Loucy (cell line): Measurements from ENCODE around the gene UFC1.

ENCODE experiments used
- H2AFZ ChIP-seq: fragments of 200-600 bp; sonication (generic); 2 replicates; pipeline ENCODE4 v1.6.0; 2016; ENCODE audit warnings: antibody characterized with exemption, mild to moderate bottlenecking, low read length, moderate library complexity
- H3F3A ChIP-seq: fragments of 200-600 bp; 2 replicates; pipeline ENCODE4 v1.6.0; 2016; ENCODE audit warnings: antibody characterized with exemption, low read depth, mild to moderate bottlenecking
- H3K27me3 ChIP-seq: fragments of 200-600 bp; sonication (generic); 2 replicates; pipeline ENCODE4 v1.6.1; 2014; ENCODE audit warnings: low read length, mild to moderate bottlenecking; ENCODE audit not compliant: insufficient read depth, poor library complexity, severe bottlenecking
- H3K36me3 ChIP-seq: fragments of 200-600 bp; sonication (generic); 2 replicates; pipeline ENCODE4 v1.6.1; 2016; ENCODE audit warnings: low read length; ENCODE audit not compliant: insufficient read depth
- H3K4me1 ChIP-seq: fragments of 200-600 bp; sonication (generic); 2 replicates; pipeline ENCODE4 v1.5.1; 2014; ENCODE audit warnings: low read length, mild to moderate bottlenecking; ENCODE audit not compliant: insufficient read depth, poor library complexity, severe bottlenecking
- H3K4me2 ChIP-seq: fragments of 200-600 bp; sonication (generic); 2 replicates; pipeline ENCODE4 v1.6.0; 2014; ENCODE audit warnings: antibody characterized with exemption, low read length, low read depth, mild to moderate bottlenecking; ENCODE audit not compliant: poor library complexity, severe bottlenecking
- H3K4me3 ChIP-seq: fragments of 200-600 bp; sonication (generic); 2 replicates; pipeline ENCODE4 v1.5.1; 2014; ENCODE audit warnings: low read length, mild to moderate bottlenecking, mixed read lengths; ENCODE audit not compliant: poor library complexity, severe bottlenecking
- H3K79me2 ChIP-seq: fragments of 200-600 bp; sonication (generic); 2 replicates; pipeline ENCODE4 v1.6.1; 2014; ENCODE audit warnings: low read length; ENCODE audit not compliant: insufficient read depth
- H3K9ac ChIP-seq: fragments of 200-600 bp; sonication (generic); 2 replicates; pipeline ENCODE4 v1.6.0; 2014; ENCODE audit warnings: mild to moderate bottlenecking, low read depth, low read length, moderate library complexity; ENCODE audit not compliant: poor library complexity, severe bottlenecking
- H3K9me2 ChIP-seq: fragments of 200-600 bp; sonication (generic); replicated peaks from 2 replicates; pipeline ENCODE4 v1.6.1; 2016; ENCODE audit warnings: low read depth, low read length, mixed read lengths
- H3K9me3 ChIP-seq: fragments of 200-600 bp; sonication (generic); 2 replicates; pipeline ENCODE4 v1.6.1; 2014; ENCODE audit warnings: mild to moderate bottlenecking, antibody characterized with exemption, low read length, low read depth; ENCODE audit not compliant: insufficient read depth
- H4K20me1 ChIP-seq: fragments of 200-600 bp; sonication (generic); 2 replicates; pipeline ENCODE4 v1.6.0; 2014; ENCODE audit warnings: antibody characterized with exemption, low read length, mild to moderate bottlenecking; ENCODE audit not compliant: insufficient read depth, poor library complexity, severe bottlenecking
- CTCF ChIP-seq: fragments of 200-600 bp; sonication (generic); conservative IDR thresholded peaks from 2 replicates; pipeline ENCODE4 v1.5.1; 2014; ENCODE audit warnings: mild to moderate bottlenecking, antibody characterized with exemption, low read length
- EZH2phosphoT487 ChIP-seq: fragments of 200-600 bp; IDR thresholded peaks from 2 replicates; pipeline ENCODE4 v1.6.1; 2018; ENCODE audit warnings: antibody characterized with exemption, mild to moderate bottlenecking, moderate library complexity, borderline replicate concordance

Gene UFC1

GRCh38 chr1:161153176-161153575 is 602 bp upstream of the UFC1 start:
- no peak for TF ChIP-seq CTCF
- no peak for TF ChIP-seq EZH2phosphoT487
- H2AFZ ChIP-seq, result no peak overlapping the region
- no peaks in the 10 kb centered on the region for H4K20me1 ChIP-seq
- no peaks in the 10 kb centered on the region for H3K9me3 ChIP-seq
- H3K9me2 ChIP-seq, result no peaks in the 10 kb centered on the region
- H3K27me3 ChIP-seq, result no peaks in the 10 kb centered on the region
- peaks cover 13% of the 10 kb centered on the region for H3K4me1 ChIP-seq
- no peaks in the 10 kb centered on the region for H3F3A ChIP-seq
- peaks cover 11% of the 10 kb centered on the region; the same call in 1 of the 2 replicates for H3K36me3 ChIP-seq
- peaks cover 27% of the 10 kb centered on the region for H3K79me2 ChIP-seq
- H3K9ac ChIP-seq, result peak overlapping the region; percentile 87
- H3K4me3 ChIP-seq, result peak overlapping the region; percentile 85
- peak overlapping the region; percentile 73 for H3K4me2 ChIP-seq

DNA sequence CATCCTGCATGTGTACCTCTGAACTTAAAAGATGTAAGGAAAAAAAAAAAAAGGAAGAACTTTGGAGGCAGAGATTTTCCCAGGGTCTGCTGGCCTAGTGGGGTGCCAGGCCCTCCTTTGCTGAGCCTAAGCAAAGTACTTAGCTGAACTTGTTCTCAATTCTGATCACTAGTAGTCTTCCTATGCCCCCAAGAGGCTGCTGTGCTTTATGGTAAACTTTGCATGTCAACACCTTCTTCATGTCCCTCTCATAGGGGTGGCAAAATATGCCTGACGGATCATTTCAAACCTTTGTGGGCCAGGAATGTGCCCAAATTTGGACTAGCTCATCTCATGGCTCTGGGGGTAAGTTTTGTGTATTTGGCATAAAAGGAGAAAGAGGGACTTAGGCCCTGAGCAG is 4.1 kb downstream of the UFC1 start:
- Histone ChIP-seq H3K9me3 (no peaks in the 10 kb centered on the region), H3K4me3 (no peak overlapping the region), H4K20me1 (no peaks in the 10 kb centered on the region), H3K36me3 (peaks cover 16% of the 10 kb centered on the region; the same call in 1 of the 2 replicates), H3K4me1 (peaks cover 41% of the 10 kb centered on the region), H3K9ac (no peak overlapping the region), H3K9me2 (no peaks in the 10 kb centered on the region), H2AFZ (no peak overlapping the region), H3F3A (no peaks in the 10 kb centered on the region), H3K4me2 (no peak overlapping the region), H3K27me3 (no peaks in the 10 kb centered on the region), H3K79me2 (peaks cover 50% of the 10 kb centered on the region)
- TF ChIP-seq CTCF, result no peak
- TF ChIP-seq EZH2phosphoT487, result no peak

GRCh38 chr1:161158316-161159010 is 4.7 kb downstream of the UFC1 start:
- H3K9me2 ChIP-seq, result no peaks in the 10 kb centered on the region
- peaks cover 41% of the 10 kb centered on the region for H3K4me1 ChIP-seq
- peak overlapping the region; percentile 80 for H3K4me2 ChIP-seq
- peaks cover 47% of the 10 kb centered on the region for H3K79me2 ChIP-seq
- H4K20me1 ChIP-seq, result no peaks in the 10 kb centered on the region
- H3K4me3 ChIP-seq, result peak overlapping the region; percentile 88
- no peaks in the 10 kb centered on the region for H3K9me3 ChIP-seq
- no peaks in the 10 kb centered on the region for H3F3A ChIP-seq
- TF ChIP-seq EZH2phosphoT487 (no peak), CTCF (no peak)
- peaks cover 16% of the 10 kb centered on the region; the same call in 1 of the 2 replicates for H3K36me3 ChIP-seq
- no peak overlapping the region for H3K9ac ChIP-seq
- H3K27me3 ChIP-seq, result no peaks in the 10 kb centered on the region
- H2AFZ ChIP-seq, result no peak overlapping the region
